HEK293 (cell line): Measurements from ENCODE around the gene CHD1.

Experiments
- GLI2 ChIP-seq: fragments of 450-650 bp; formaldehyde crosslinking; IDR thresholded peaks from 2 replicates; pipeline ENCODE4; 2017; ENCODE audit warnings: missing biosample characterization, missing genetic modification characterization, low read depth, borderline replicate concordance
- GLIS1 ChIP-seq: fragments of 450-650 bp; formaldehyde crosslinking; IDR thresholded peaks from 2 replicates; pipeline ENCODE4 v1.5.1; 2016; ENCODE audit warnings: missing biosample characterization, missing genetic modification characterization
- GLIS2 ChIP-seq: fragments of 450-650 bp; formaldehyde crosslinking; IDR thresholded peaks from 2 replicates; pipeline ENCODE4 v1.5.1; 2016; ENCODE audit warnings: missing biosample characterization, missing genetic modification characterization
- HOXA7 ChIP-seq: sonication (generic); formaldehyde crosslinking; IDR thresholded peaks from 2 replicates; pipeline ENCODE4 v1.8.1; 2022; ENCODE audit warnings: missing genetic modification reagents, borderline replicate concordance
- IKZF3 ChIP-seq: fragments of 450-650 bp; IDR thresholded peaks from 2 replicates; pipeline ENCODE4 v1.5.0; 2018; ENCODE audit warnings: missing biosample characterization, mild to moderate bottlenecking, missing genetic modification characterization, moderate library complexity
- KLF16 ChIP-seq: fragments of 450-650 bp; formaldehyde crosslinking; IDR thresholded peaks from 2 replicates; pipeline ENCODE4 v1.5.1; 2017; ENCODE audit warnings: missing biosample characterization, missing genetic modification characterization
- TCF7L2 ChIP-seq: IDR thresholded peaks from 2 replicates; pipeline ENCODE4 v1.6.1; 2011; ENCODE audit warnings: low read depth, mild to moderate bottlenecking, inconsistent platforms, low read length, moderate library complexity, borderline replicate concordance
- ZFP3 ChIP-seq: fragments of 450-650 bp; formaldehyde crosslinking; IDR thresholded peaks from 2 replicates; pipeline ENCODE4 v1.5.1; 2016; ENCODE audit warnings: low read depth, missing biosample characterization, missing genetic modification characterization
- ZNF112 ChIP-seq: fragments of 450-650 bp; formaldehyde crosslinking; IDR thresholded peaks from 2 replicates; pipeline ENCODE4 v1.5.0; 2017; ENCODE audit warnings: missing biosample characterization, missing genetic modification characterization
- ZNF146 ChIP-seq: fragments of 450-650 bp; formaldehyde crosslinking; IDR thresholded peaks from 2 replicates; pipeline ENCODE4 v1.5.1; 2016; ENCODE audit warnings: missing biosample characterization, missing genetic modification characterization
- ZNF202 ChIP-seq: fragments of 450-650 bp; formaldehyde crosslinking; IDR thresholded peaks from 2 replicates; pipeline ENCODE4 v1.5.1; 2016; ENCODE audit warnings: missing biosample characterization, missing genetic modification characterization, borderline replicate concordance
- ZNF214 ChIP-seq: fragments of 450-650 bp; formaldehyde crosslinking; IDR thresholded peaks from 2 replicates; pipeline ENCODE4 v1.5.1; 2017; ENCODE audit warnings: missing biosample characterization, mild to moderate bottlenecking, missing genetic modification characterization, borderline replicate concordance
- ZNF248 ChIP-seq: fragments of 450-650 bp; formaldehyde crosslinking; IDR thresholded peaks from 2 replicates; pipeline ENCODE4 v1.5.1; 2017; ENCODE audit warnings: missing biosample characterization, missing genetic modification characterization
- ZNF335 ChIP-seq: fragments of 450-650 bp; formaldehyde crosslinking; conservative IDR thresholded peaks from 2 replicates; pipeline ENCODE4 v1.5.1; 2016; ENCODE audit warnings: missing biosample characterization, missing genetic modification characterization
- ZNF37A ChIP-seq: fragments of 450-650 bp; IDR thresholded peaks from 2 replicates; pipeline ENCODE4 v1.5.1; 2018; ENCODE audit warnings: missing biosample characterization, missing genetic modification characterization
- ZNF398 ChIP-seq: fragments of 450-650 bp; formaldehyde crosslinking; IDR thresholded peaks from 2 replicates; pipeline ENCODE4 v1.5.1; 2017; ENCODE audit warnings: missing biosample characterization, missing genetic modification characterization
- ZNF510 ChIP-seq: fragments of 450-650 bp; formaldehyde crosslinking; IDR thresholded peaks from 2 replicates; pipeline ENCODE4 v1.5.1; 2018; ENCODE audit warnings: mild to moderate bottlenecking, missing genetic modification characterization, missing biosample characterization; ENCODE audit not compliant: insufficient replicate concordance
- ZNF555 ChIP-seq: fragments of 450-650 bp; formaldehyde crosslinking; conservative IDR thresholded peaks from 2 replicates; pipeline ENCODE4 v1.5.1; 2017; ENCODE audit warnings: missing biosample characterization, mild to moderate bottlenecking, missing genetic modification characterization, inconsistent platforms
- ZNF580 ChIP-seq: fragments of 450-650 bp; formaldehyde crosslinking; IDR thresholded peaks from 2 replicates; pipeline ENCODE4 v1.5.1; 2016; ENCODE audit warnings: missing biosample characterization, missing genetic modification characterization
- ZNF610 ChIP-seq: fragments of 450-650 bp; formaldehyde crosslinking; IDR thresholded peaks from 2 replicates; pipeline ENCODE4 v1.5.1; 2016; ENCODE audit warnings: missing biosample characterization, missing genetic modification characterization, borderline replicate concordance
- ZNF658 ChIP-seq: fragments of 450-650 bp; formaldehyde crosslinking; IDR thresholded peaks from 2 replicates; pipeline ENCODE4; 2016; ENCODE audit warnings: missing biosample characterization, missing genetic modification characterization
- ZNF670 ChIP-seq: fragments of 450-650 bp; formaldehyde crosslinking; IDR thresholded peaks from 2 replicates; pipeline ENCODE4 v1.5.1; 2016; ENCODE audit warnings: missing biosample characterization, missing genetic modification characterization, low read depth
- ZNF707 ChIP-seq: fragments of 450-650 bp; formaldehyde crosslinking; IDR thresholded peaks from 2 replicates; pipeline ENCODE4 v1.5.1; 2016; ENCODE audit warnings: missing biosample characterization, missing genetic modification characterization
- ZNF830 ChIP-seq: fragments of 450-650 bp; IDR thresholded peaks from 2 replicates; pipeline ENCODE4 v1.5.0; 2018; ENCODE audit warnings: missing biosample characterization, missing genetic modification characterization, low read depth, mild to moderate bottlenecking, moderate library complexity
- ZXDB ChIP-seq: fragments of 450-650 bp; formaldehyde crosslinking; IDR thresholded peaks from 2 replicates; pipeline ENCODE4 v1.5.1; 2016; ENCODE audit warnings: missing biosample characterization, missing genetic modification characterization
- TF ChIP-seq, protein P1 (sequence below): fragments of 450-650 bp; formaldehyde crosslinking; IDR thresholded peaks from 2 replicates; pipeline ENCODE4 v1.5.1; 2016; ENCODE audit warnings: missing biosample characterization, missing genetic modification characterization, low read depth
- TF ChIP-seq, protein P2 (sequence below): fragments of 450-650 bp; formaldehyde crosslinking; IDR thresholded peaks from 2 replicates; pipeline ENCODE4 v1.5.1; 2017; ENCODE audit warnings: missing biosample characterization, missing genetic modification characterization
- TF ChIP-seq, protein P3 (sequence below): fragments of 450-650 bp; formaldehyde crosslinking; IDR thresholded peaks from 2 replicates; pipeline ENCODE4 v1.5.1; 2016; ENCODE audit warnings: missing biosample characterization, missing genetic modification characterization
- TF ChIP-seq, protein P4 (sequence below): fragments of 450-650 bp; formaldehyde crosslinking; IDR thresholded peaks from 2 replicates; pipeline ENCODE4 v1.5.1; 2016; ENCODE audit warnings: missing biosample characterization, missing genetic modification characterization

The CHD1 gene

GRCh38 chr5:98928873-98929709, at the start of gene CHD1 (continued):
- TF ChIP-seq, protein P1, sequence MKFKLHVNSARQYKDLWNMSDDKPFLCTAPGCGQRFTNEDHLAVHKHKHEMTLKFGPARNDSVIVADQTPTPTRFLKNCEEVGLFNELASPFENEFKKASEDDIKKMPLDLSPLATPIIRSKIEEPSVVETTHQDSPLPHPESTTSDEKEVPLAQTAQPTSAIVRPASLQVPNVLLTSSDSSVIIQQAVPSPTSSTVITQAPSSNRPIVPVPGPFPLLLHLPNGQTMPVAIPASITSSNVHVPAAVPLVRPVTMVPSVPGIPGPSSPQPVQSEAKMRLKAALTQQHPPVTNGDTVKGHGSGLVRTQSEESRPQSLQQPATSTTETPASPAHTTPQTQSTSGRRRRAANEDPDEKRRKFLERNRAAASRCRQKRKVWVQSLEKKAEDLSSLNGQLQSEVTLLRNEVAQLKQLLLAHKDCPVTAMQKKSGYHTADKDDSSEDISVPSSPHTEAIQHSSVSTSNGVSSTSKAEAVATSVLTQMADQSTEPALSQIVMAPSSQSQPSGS: no peak; the same call in 1 of the 2 replicates
- TF ChIP-seq ZNF707 (no peak), ZNF555 (no peak), ZNF510 (tag by site-specific recombination) (no peak), ZNF580 (tag by site-specific recombination) (peak; percentile 64; the same call in 1 of the 2 replicates), GLI2 (tag by site-specific recombination) (no peak), ZNF37A (no peak), ZNF146 (tag by site-specific recombination) (peak; percentile 54), IKZF3 (peak; percentile 91), ZNF248 (tag by site-specific recombination) (no peak), ZNF202 (tag by site-specific recombination) (no peak), ZNF214 (tag by site-specific recombination) (no peak), ZFP3 (tag by site-specific recombination) (no peak), ZNF830 (tag by site-specific recombination) (no peak), ZNF610 (tag by site-specific recombination) (peak; percentile 90), ZNF670 (no peak), ZNF398 (no peak), KLF16 (no peak; the same call in 1 of the 2 replicates), HOXA7 (no peak), TCF7L2 (no peak), ZXDB (tag by site-specific recombination) (peak; percentile 93), ZNF658 (tag by site-specific recombination) (no peak), GLIS1 (peak; percentile 13; the same call in 1 of the 2 replicates), ZNF112 (tag by site-specific recombination) (no peak), GLIS2 (peak; percentile 77), ZNF335 (peak; percentile 70)
- TF ChIP-seq, protein P2, sequence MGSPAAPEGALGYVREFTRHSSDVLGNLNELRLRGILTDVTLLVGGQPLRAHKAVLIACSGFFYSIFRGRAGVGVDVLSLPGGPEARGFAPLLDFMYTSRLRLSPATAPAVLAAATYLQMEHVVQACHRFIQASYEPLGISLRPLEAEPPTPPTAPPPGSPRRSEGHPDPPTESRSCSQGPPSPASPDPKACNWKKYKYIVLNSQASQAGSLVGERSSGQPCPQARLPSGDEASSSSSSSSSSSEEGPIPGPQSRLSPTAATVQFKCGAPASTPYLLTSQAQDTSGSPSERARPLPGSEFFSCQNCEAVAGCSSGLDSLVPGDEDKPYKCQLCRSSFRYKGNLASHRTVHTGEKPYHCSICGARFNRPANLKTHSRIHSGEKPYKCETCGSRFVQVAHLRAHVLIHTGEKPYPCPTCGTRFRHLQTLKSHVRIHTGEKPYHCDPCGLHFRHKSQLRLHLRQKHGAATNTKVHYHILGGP (tag by site-specific recombination): no peak
- TF ChIP-seq, protein P3, sequence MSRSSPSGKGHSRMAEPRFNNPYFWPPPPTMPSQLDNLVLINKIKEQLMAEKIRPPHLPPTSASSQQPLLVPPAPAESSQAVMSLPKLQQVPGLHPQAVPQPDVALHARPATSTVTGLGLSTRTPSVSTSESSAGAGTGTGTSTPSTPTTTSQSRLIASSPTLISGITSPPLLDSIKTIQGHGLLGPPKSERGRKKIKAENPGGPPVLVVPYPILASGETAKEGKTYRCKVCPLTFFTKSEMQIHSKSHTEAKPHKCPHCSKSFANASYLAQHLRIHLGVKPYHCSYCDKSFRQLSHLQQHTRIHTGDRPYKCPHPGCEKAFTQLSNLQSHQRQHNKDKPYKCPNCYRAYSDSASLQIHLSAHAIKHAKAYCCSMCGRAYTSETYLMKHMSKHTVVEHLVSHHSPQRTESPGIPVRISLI (tag by site-specific recombination): no peak
- TF ChIP-seq, protein P4, sequence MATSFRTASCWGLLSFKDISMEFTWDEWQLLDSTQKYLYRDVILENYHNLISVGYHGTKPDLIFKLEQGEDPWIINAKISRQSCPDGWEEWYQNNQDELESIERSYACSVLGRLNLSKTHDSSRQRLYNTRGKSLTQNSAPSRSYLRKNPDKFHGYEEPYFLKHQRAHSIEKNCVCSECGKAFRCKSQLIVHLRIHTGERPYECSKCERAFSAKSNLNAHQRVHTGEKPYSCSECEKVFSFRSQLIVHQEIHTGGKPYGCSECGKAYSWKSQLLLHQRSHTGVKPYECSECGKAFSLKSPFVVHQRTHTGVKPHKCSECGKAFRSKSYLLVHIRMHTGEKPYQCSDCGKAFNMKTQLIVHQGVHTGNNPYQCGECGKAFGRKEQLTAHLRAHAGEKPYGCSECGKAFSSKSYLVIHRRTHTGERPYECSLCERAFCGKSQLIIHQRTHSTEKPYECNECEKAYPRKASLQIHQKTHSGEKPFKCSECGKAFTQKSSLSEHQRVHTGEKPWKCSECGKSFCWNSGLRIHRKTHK (tag by site-specific recombination): no peak
